GM13977 (cell line): ENCODE results near the gene AK9.

Experiments
- DNase-seq: peaks from one replicate; pipeline ENCODE4 v3.0.0; 2012; ENCODE audit warnings: low spot score
- CTCF ChIP-seq: IDR thresholded peaks from 2 replicates; pipeline ENCODE4 v1.5.1; 2012; ENCODE audit warnings: mild to moderate bottlenecking, control low read depth; ENCODE audit not compliant: insufficient read depth; ENCODE audit errors: extremely low read depth, missing control alignments
- in situ Hi-C: fragments of 300-500 bp; cut with MboI; formaldehyde crosslinking; loops from one replicate; pipeline ENCODE4 v1.12.0; 2022; ENCODE audit warnings: low sequenced_read_pairs, low pct_unique_long_range_greater_than_20kb, mixed read lengths, inconsistent platforms; ENCODE audit not compliant: unreplicated experiment

AK9 gene

GRCh38 chr6:109669811-109670210 is 21.2 kb downstream of the AK9 start:
- no peak for DNase-seq
- no peak for TF ChIP-seq CTCF
- in situ Hi-C loops: no loop called here

GRCh38 chr6:109662192-109662591 is 28.8 kb downstream of the AK9 start:
- no peak for DNase-seq
- in situ Hi-C loops: no loop called here
- no peak for TF ChIP-seq CTCF

- no peak for TF ChIP-seq CTCF
- in situ Hi-C loops: no loop called here
- no peak for DNase-seq
Observed at GRCh38 chr6:109660526-109661320, 30.3 kb downstream of the AK9 start.

- in situ Hi-C loops: no loop called here
- no peak for DNase-seq
- no peak for TF ChIP-seq CTCF
Observed at GRCh38 chr6:109655761-109656262, 35.2 kb downstream of the AK9 start.

- in situ Hi-C loops: no loop called here
- no peak for TF ChIP-seq CTCF
- DNase-seq: no peak
Observed at GRCh38 chr6:109653264-109653663, 37.7 kb downstream of the AK9 start.

- DNase-seq: no peak
- TF ChIP-seq CTCF: no peak
- in situ Hi-C loops: no loop called here
Observed at GRCh38 chr6:109644131-109644530, 46.9 kb downstream of the AK9 start.
